Astrocyte (in vitro differentiated cells and primary cell): ENCODE measurements around the gene KCNQ4. TPM values are rescaled to one million over a fixed set of nuclear protein-coding genes. Genes with fewer than 3 reads are reported as not detected.
A peak's percentile ranks its signal among the peaks of the same experiment; 100 is the strongest.

ENCODE experiments used
- DNase-seq: peaks from one replicate; pipeline ENCODE4 v3.0.0-alpha.2; 2010; ENCODE audit warnings: low read depth
- FAIRE-seq: peaks from 2 replicates; lab custom pipeline; 2011; peaks lifted over from hg19 to GRCh38; lab: Jason Lieb, UNC
- H2AFZ ChIP-seq: 2 replicates; pipeline ENCODE4 v1.6.0; 2012; ENCODE audit warnings: low read depth, low read length, inconsistent platforms
- H3K27ac ChIP-seq: 2 replicates; pipeline ENCODE4 v1.5.1; 2011; ENCODE audit warnings: low read depth, low read length, inconsistent platforms
- H3K27me3 ChIP-seq: 2 replicates; pipeline ENCODE4 v1.6.0; 2011; ENCODE audit warnings: low read length, inconsistent platforms; ENCODE audit not compliant: insufficient read depth
- H3K36me3 ChIP-seq: 2 replicates; pipeline ENCODE4 v1.5.1; 2011; ENCODE audit warnings: low read length, inconsistent platforms; ENCODE audit not compliant: insufficient read depth
- H3K4me1 ChIP-seq: 2 replicates; pipeline ENCODE4 v1.5.1; 2011; ENCODE audit warnings: low read length, inconsistent platforms; ENCODE audit not compliant: insufficient read depth
- H3K4me2 ChIP-seq: 2 replicates; pipeline ENCODE4 v1.6.0; 2012; ENCODE audit warnings: low read length, inconsistent platforms
- H3K4me3 ChIP-seq: 2 replicates; pipeline ENCODE4 v1.5.1; 2011; ENCODE audit warnings: low read depth, mild to moderate bottlenecking, low read length, inconsistent platforms; ENCODE audit not compliant: insufficient read depth
- H3K79me2 ChIP-seq: 2 replicates; pipeline ENCODE4 v1.6.0; 2012; ENCODE audit warnings: mild to moderate bottlenecking, low read length, inconsistent platforms; ENCODE audit not compliant: insufficient read depth
- H3K9ac ChIP-seq: 2 replicates; pipeline ENCODE4 v1.6.0; 2012; ENCODE audit warnings: mild to moderate bottlenecking, low read length, inconsistent platforms
- H3K9me3 ChIP-seq: 2 replicates; pipeline ENCODE4 v1.5.1; 2012; ENCODE audit warnings: low read depth, mild to moderate bottlenecking, low read length, inconsistent platforms; ENCODE audit not compliant: insufficient read depth
- H4K20me1 ChIP-seq: 2 replicates; pipeline ENCODE4 v1.6.0; 2012; ENCODE audit warnings: low read length, inconsistent platforms; ENCODE audit not compliant: insufficient read depth
- H3K27ac Mint-ChIP-seq: one replicate; pipeline ENCODE4 v1.8.0; 2021; ENCODE audit warnings: mild to moderate bottlenecking, mixed read lengths; ENCODE audit not compliant: unreplicated experiment
- H3K27me3 Mint-ChIP-seq: one replicate; pipeline ENCODE4 v1.8.0; 2021; ENCODE audit warnings: low read depth, mixed read lengths; ENCODE audit not compliant: unreplicated experiment
- H3K36me3 Mint-ChIP-seq: one replicate; pipeline ENCODE4 v1.8.0; 2021; ENCODE audit warnings: low read depth, mixed read lengths; ENCODE audit not compliant: unreplicated experiment
- H3K4me1 Mint-ChIP-seq: one replicate; pipeline ENCODE4 v1.8.0; 2021; ENCODE audit warnings: low read depth, mixed read lengths; ENCODE audit not compliant: unreplicated experiment
- H3K4me3 Mint-ChIP-seq: one replicate; pipeline ENCODE4 v1.8.0; 2021; ENCODE audit warnings: mild to moderate bottlenecking, moderate library complexity, mixed read lengths; ENCODE audit not compliant: unreplicated experiment
- H3K9me3 Mint-ChIP-seq: one replicate; pipeline ENCODE4 v1.8.0; 2021; ENCODE audit warnings: mild to moderate bottlenecking, mixed read lengths; ENCODE audit not compliant: unreplicated experiment
- CTCF ChIP-seq: IDR thresholded peaks from 2 replicates; pipeline ENCODE4 v1.5.1; 2011; ENCODE audit warnings: low read depth, mild to moderate bottlenecking, inconsistent platforms, low read length, moderate library complexity; ENCODE audit not compliant: insufficient read depth
- EZH2 ChIP-seq: IDR thresholded peaks from 2 replicates; pipeline ENCODE4 v1.6.1; 2012; ENCODE audit warnings: mild to moderate bottlenecking, low read length, inconsistent platforms; ENCODE audit not compliant: insufficient read depth
- total RNA-seq: library from RNA; stranded (reverse); gene quantifications from 2 replicates; pipeline ENCODE4 v1.2.1, GENCODE V29; 2021

KCNQ4 gene
- total RNA-seq, 1 donor from 2014 or later, result 0.89 TPM

GRCh38 chr1:40792036-40792435 is 8.4 kb downstream of the KCNQ4 start:
- Histone ChIP-seq H4K20me1 (no peaks in the 10 kb centered on the region), H3K27ac (no peak overlapping the region), H3K9me3 (no peaks in the 10 kb centered on the region), H2AFZ (no peak overlapping the region), H3K4me1 (no peaks in the 10 kb centered on the region), H3K4me3 (no peak overlapping the region), H3K4me2 (no peak overlapping the region), H3K9ac (no peak overlapping the region), H3K79me2 (no peaks in the 10 kb centered on the region), H3K27me3 (peaks cover 3% of the 10 kb centered on the region), H3K36me3 (no peaks in the 10 kb centered on the region)
- Mint-ChIP-seq H3K4me3 (no peak overlapping the region), H3K27ac (no peak overlapping the region), H3K36me3 (no peaks in the 10 kb centered on the region), H3K4me1 (no peaks in the 10 kb centered on the region), H3K27me3 (peaks cover 72% of the 10 kb centered on the region), H3K9me3 (no peaks in the 10 kb centered on the region)
- no peak for DNase-seq
- TF ChIP-seq EZH2 (no peak), CTCF (no peak)
- no peak for FAIRE-seq

- Mint-ChIP-seq H3K27ac (no peak overlapping the region), H3K4me3 (peak overlapping the region; percentile 23), H3K36me3 (no peaks in the 10 kb centered on the region), H3K4me1 (no peaks in the 10 kb centered on the region), H3K27me3 (peaks cover 74% of the 10 kb centered on the region), H3K9me3 (no peaks in the 10 kb centered on the region)
- DNase-seq (no peak), FAIRE-seq (no peak)
- H3K27ac ChIP-seq, result no peak overlapping the region
- no peaks in the 10 kb centered on the region for H3K9me3 ChIP-seq
- no peaks in the 10 kb centered on the region for H3K4me1 ChIP-seq
- no peaks in the 10 kb centered on the region for H3K36me3 ChIP-seq
- H4K20me1 ChIP-seq, result no peaks in the 10 kb centered on the region
- H3K79me2 ChIP-seq, result no peaks in the 10 kb centered on the region
- H2AFZ ChIP-seq, result no peak overlapping the region
- H3K4me3 ChIP-seq, result no peak overlapping the region
- TF ChIP-seq EZH2 (no peak), CTCF (no peak)
- peaks cover 3% of the 10 kb centered on the region for H3K27me3 ChIP-seq
- H3K9ac ChIP-seq, result no peak overlapping the region
- H3K4me2 ChIP-seq, result no peak overlapping the region
These were observed 10.0 kb downstream of the KCNQ4 start for GRCh38 chr1:40793617-40794016.

GRCh38 chr1:40794048-40794447 is 10.5 kb downstream of the KCNQ4 start:
- FAIRE-seq (no peak), DNase-seq (no peak)
- peaks cover 69% of the 10 kb centered on the region for H3K27me3 Mint-ChIP-seq
- no peak overlapping the region for H2AFZ ChIP-seq
- H3K36me3 ChIP-seq, result no peaks in the 10 kb centered on the region
- no peak overlapping the region for H3K27ac Mint-ChIP-seq
- no peaks in the 10 kb centered on the region for H3K79me2 ChIP-seq
- no peak overlapping the region for H3K27ac ChIP-seq
- peak overlapping the region; percentile 23 for H3K4me3 Mint-ChIP-seq
- H3K4me1 ChIP-seq, result no peaks in the 10 kb centered on the region
- no peaks in the 10 kb centered on the region for H3K36me3 Mint-ChIP-seq
- no peak overlapping the region for H3K4me3 ChIP-seq
- H3K4me1 Mint-ChIP-seq, result no peaks in the 10 kb centered on the region
- H3K4me2 ChIP-seq, result no peak overlapping the region
- H3K27me3 ChIP-seq, result peaks cover 3% of the 10 kb centered on the region
- no peaks in the 10 kb centered on the region for H3K9me3 ChIP-seq
- no peak for TF ChIP-seq CTCF
- no peak for TF ChIP-seq EZH2
- peaks cover 2% of the 10 kb centered on the region for H3K9me3 Mint-ChIP-seq
- H4K20me1 ChIP-seq, result no peaks in the 10 kb centered on the region
- no peak overlapping the region for H3K9ac ChIP-seq
